ENCODE data around the gene HUNK. TPM values are rescaled to one million over a fixed set of nuclear protein-coding genes. Genes with fewer than 3 reads are reported as not detected.

Gene HUNK
- polyA plus RNA-seq, 1 donor (not counting 4 experiments of a cell fraction or from before 2014, with no cell fraction given), result 0.03 TPM

- no peaks in the 10 kb centered on the region for H3K9me3 ChIP-seq (ENCODE audit: control insufficient read depth, low read depth, low read length)
- no peak overlapping the region for H3K4me3 ChIP-seq (ENCODE audit: control insufficient read depth in 2 of 3, extremely low read depth in 1 of 3, insufficient read depth in 2 of 3, low read depth in 1 of 3, low read length in 3 of 3)
- no peaks in the 10 kb centered on the region for H3K27me3 ChIP-seq (ENCODE audit: control insufficient read depth, extremely low read depth, insufficient read depth, low read length)
- FAIRE-seq (no peak), DNase-seq (ENCODE audit: low read depth, low spot score) (no peak)
- no peaks in the 10 kb centered on the region for H3K36me3 ChIP-seq (ENCODE audit: control insufficient read depth in 2 of 2, extremely low read depth in 1 of 2, insufficient read depth in 2 of 2, low read length in 2 of 2)
- H3K4me2 ChIP-seq (ENCODE audit: control insufficient read depth, extremely low read depth, insufficient read depth, low read depth, low read length), result no peak overlapping the region
- H3K9ac ChIP-seq (ENCODE audit: control insufficient read depth, extremely low read depth, insufficient read depth, low read length), result no peak overlapping the region
- no peaks in the 10 kb centered on the region for H3K9me1 ChIP-seq (ENCODE audit: control insufficient read depth, extremely low read depth, insufficient read depth, low read length)
- H3K27ac ChIP-seq (ENCODE audit: control insufficient read depth, insufficient read depth, low read length), result no peak overlapping the region
- no peaks in the 10 kb centered on the region for H3K4me1 ChIP-seq (ENCODE audit: control insufficient read depth, extremely low read depth, insufficient read depth, low read length)
- H3K79me2 ChIP-seq (ENCODE audit: control insufficient read depth, insufficient read depth, low read length), result no peaks in the 10 kb centered on the region
- H4K20me1 ChIP-seq (ENCODE audit: control insufficient read depth, extremely low read depth, insufficient read depth, low read length), result no peaks in the 10 kb centered on the region
- no peak overlapping the region for H2AFZ ChIP-seq (ENCODE audit: control insufficient read depth, low read length)
- TF ChIP-seq EZH2 (IDR thresholded peaks at IDR 0.05; ENCODE audit: low read length), result no peak
- TF ChIP-seq CTCF (optimal IDR thresholded peaks at IDR 0.05 in 1 of 3, IDR thresholded peaks at IDR 0.05 in 1 of 3, conservative IDR thresholded peaks at IDR 0.05 in 1 of 3; ENCODE audit: extremely low read depth in 1 of 3, insufficient read depth in 2 of 3, low read length in 3 of 3), result no peak
- dilution Hi-C loops (cut with MboI; ENCODE audit: extremely low pct_ligation_motif_present, low sequenced_read_pairs), result no loop called here
These were observed 26.1 kb upstream of the HUNK start for GRCh38 chr21:31846690-31847089.

GRCh38 chr21:31847761-31848160, 25.1 kb upstream of the HUNK start:
- FAIRE-seq, result no peak
- H3K27me3 ChIP-seq (ENCODE audit: control insufficient read depth, extremely low read depth, insufficient read depth, low read length), result no peaks in the 10 kb centered on the region

More at GRCh38 chr21:31847761-31848160, 25.1 kb upstream of the HUNK start:
- no peaks in the 10 kb centered on the region for H3K9me1 ChIP-seq (ENCODE audit: control insufficient read depth, extremely low read depth, insufficient read depth, low read length)
- DNase-seq (ENCODE audit: low read depth, low spot score), result no peak
- H3K27ac ChIP-seq (ENCODE audit: control insufficient read depth, insufficient read depth, low read length), result no peak overlapping the region
- no peak overlapping the region for H3K4me2 ChIP-seq (ENCODE audit: control insufficient read depth, extremely low read depth, insufficient read depth, low read depth, low read length)
- no peaks in the 10 kb centered on the region for H3K4me1 ChIP-seq (ENCODE audit: control insufficient read depth, extremely low read depth, insufficient read depth, low read length)
- H3K36me3 ChIP-seq (ENCODE audit: control insufficient read depth in 2 of 2, extremely low read depth in 1 of 2, insufficient read depth in 2 of 2, low read length in 2 of 2), result no peaks in the 10 kb centered on the region
- no peak overlapping the region for H2AFZ ChIP-seq (ENCODE audit: control insufficient read depth, low read length)
- no peak overlapping the region for H3K4me3 ChIP-seq (ENCODE audit: control insufficient read depth in 2 of 3, extremely low read depth in 1 of 3, insufficient read depth in 2 of 3, low read depth in 1 of 3, low read length in 3 of 3)
- H3K9me3 ChIP-seq (ENCODE audit: control insufficient read depth, low read depth, low read length), result no peaks in the 10 kb centered on the region
- no peaks in the 10 kb centered on the region for H4K20me1 ChIP-seq (ENCODE audit: control insufficient read depth, extremely low read depth, insufficient read depth, low read length)
- no peaks in the 10 kb centered on the region for H3K79me2 ChIP-seq (ENCODE audit: control insufficient read depth, insufficient read depth, low read length)
- H3K9ac ChIP-seq (ENCODE audit: control insufficient read depth, extremely low read depth, insufficient read depth, low read length), result no peak overlapping the region
- no peak for TF ChIP-seq EZH2 (IDR thresholded peaks at IDR 0.05; ENCODE audit: low read length)
- no peak for TF ChIP-seq CTCF (optimal IDR thresholded peaks at IDR 0.05 in 1 of 3, IDR thresholded peaks at IDR 0.05 in 1 of 3, conservative IDR thresholded peaks at IDR 0.05 in 1 of 3; ENCODE audit: extremely low read depth in 1 of 3, insufficient read depth in 2 of 3, low read length in 3 of 3)
- dilution Hi-C loops (cut with MboI; ENCODE audit: extremely low pct_ligation_motif_present, low sequenced_read_pairs), result no loop called here
